GM18517 (cell line): ENCODE measurements around the gene OSBPL10.

ENCODE experiments used
- ATAC-seq: cut with Tn5 transposase; IDR thresholded peaks from one replicate; pipeline ENCODE4 v1.9.1; 2021; ENCODE audit warnings: mild to moderate bottlenecking, moderate library complexity; ENCODE audit not compliant: unreplicated experiment

Gene OSBPL10

GRCh38 chr3:31636694-31637442 is 344.2 kb downstream of the OSBPL10 start:
- ATAC-seq = no peak

GRCh38 chr3:31636049-31636448 is 345.0 kb downstream of the OSBPL10 start:
- no peak for ATAC-seq

- no peak for ATAC-seq
These were observed 345.5 kb downstream of the OSBPL10 start for GRCh38 chr3:31635545-31635944.

GRCh38 chr3:31634476-31634875 is 346.6 kb downstream of the OSBPL10 start:
- no peak for ATAC-seq

GRCh38 chr3:31629054-31629453 is 352.0 kb downstream of the OSBPL10 start:
- no peak for ATAC-seq

- ATAC-seq = no peak
These were observed 355.7 kb downstream of the OSBPL10 start for GRCh38 chr3:31625358-31625757.

DNA sequence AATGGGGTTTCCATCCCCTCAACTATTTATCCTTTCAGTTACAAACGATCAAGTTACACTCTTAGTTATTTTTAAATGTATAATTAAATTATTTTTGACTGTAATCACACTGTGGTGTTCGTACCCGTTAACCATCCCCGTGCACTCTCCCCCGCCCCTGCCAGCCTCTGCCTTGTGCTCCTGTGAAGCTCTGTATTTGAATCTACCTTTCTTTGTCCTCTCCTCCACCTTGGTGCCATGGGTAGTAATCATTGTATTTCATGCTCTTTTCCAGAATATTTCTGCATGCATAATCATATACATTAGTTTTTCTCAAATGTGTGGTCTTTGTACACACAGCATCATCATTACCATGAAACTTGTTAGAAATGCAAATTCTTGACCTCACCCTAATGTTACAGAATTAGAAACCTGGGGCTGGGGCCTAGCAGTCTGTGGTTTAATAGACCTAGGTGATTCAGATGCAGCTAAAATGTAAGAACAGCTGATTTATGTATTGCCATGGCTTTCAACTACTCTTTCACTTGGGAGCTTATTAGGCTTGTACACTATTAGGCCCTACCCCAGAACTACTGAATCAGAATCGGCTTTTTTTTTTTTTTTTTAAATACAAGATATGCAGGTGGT is 356.9 kb downstream of the OSBPL10 start:
- ATAC-seq = no peak

GRCh38 chr3:31622636-31623288 is 358.3 kb downstream of the OSBPL10 start:
- ATAC-seq = peak; percentile 54

DNA sequence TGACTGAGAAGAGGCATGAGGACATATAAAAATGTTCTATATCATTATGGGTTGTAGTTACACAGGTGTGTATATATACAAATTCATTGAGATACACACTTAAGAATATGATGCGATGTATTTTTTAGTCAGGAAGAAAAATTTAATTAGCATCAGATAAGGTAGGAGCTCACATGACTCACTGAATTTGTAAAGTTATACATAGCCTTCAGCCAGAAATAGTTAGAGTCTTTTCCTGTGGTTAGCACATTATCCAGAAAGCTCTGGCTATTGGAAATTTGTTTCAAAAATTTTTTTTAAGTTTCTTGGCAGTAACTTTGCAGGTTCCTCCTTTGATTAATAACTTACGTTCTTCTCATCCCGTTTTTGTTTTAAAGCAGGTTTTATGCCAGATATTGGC is 359.7 kb downstream of the OSBPL10 start:
- ATAC-seq = no peak

DNA sequence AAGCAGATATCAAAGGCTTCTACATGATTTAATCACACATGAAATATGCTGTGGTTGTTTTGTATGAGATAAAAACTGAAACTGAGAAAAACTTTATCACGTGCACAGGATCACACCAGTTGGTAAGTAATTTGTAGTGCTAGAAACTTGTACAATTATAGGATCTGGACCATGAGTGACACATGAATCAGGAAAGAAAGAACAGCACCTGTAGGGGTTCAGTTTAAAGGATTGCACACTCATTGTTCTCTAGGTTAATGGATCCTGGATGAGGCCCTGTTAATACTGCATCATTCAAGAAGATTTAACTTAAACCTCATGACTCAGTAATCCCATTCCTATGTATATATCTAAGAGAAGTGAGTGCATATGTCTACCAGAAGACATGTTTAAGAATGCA is 360.4 kb downstream of the OSBPL10 start:
- peak; percentile 41 for ATAC-seq

- no peak for ATAC-seq
These were observed 364.4 kb downstream of the OSBPL10 start for GRCh38 chr3:31616711-31617110.

GRCh38 chr3:31615071-31615875 is 365.8 kb downstream of the OSBPL10 start:
- no peak for ATAC-seq

GRCh38 chr3:31614162-31614921 is 366.7 kb downstream of the OSBPL10 start:
- no peak for ATAC-seq

- ATAC-seq = no peak
These were observed 367.4 kb downstream of the OSBPL10 start for GRCh38 chr3:31613654-31614053.

GRCh38 chr3:31613177-31613576 is 367.9 kb downstream of the OSBPL10 start:
- ATAC-seq = no peak
